DND-41 (cell line): ENCODE data around the gene DDX24.

Experiments
- ATAC-seq: fragments of 200-7000 bp; cut with Tn5 transposase; 3 replicates; pipeline ENCODE4 v1.9.1; 2021; ENCODE audit warnings: low read depth; ENCODE audit not compliant: insufficient read depth
- DNase-seq: peaks from one replicate; pipeline ENCODE4 v3.0.0-alpha.2; 2020
- H2AFZ ChIP-seq: 2 replicates; pipeline ENCODE4 v1.6.0; 2012; ENCODE audit warnings: low read depth, low read length
- H3K27ac ChIP-seq: 2 replicates; pipeline ENCODE4 v1.5.1; 2012; ENCODE audit warnings: low read length, inconsistent platforms
- H3K27me3 ChIP-seq: fragments of 200-600 bp; sonication (generic); 2 replicates; pipeline ENCODE4 v1.6.0; 2012; ENCODE audit warnings: low read length, mild to moderate bottlenecking, inconsistent platforms; ENCODE audit not compliant: insufficient read depth, poor library complexity
- H3K36me3 ChIP-seq: 2 replicates; pipeline ENCODE4 v1.5.1; 2012; ENCODE audit warnings: low read length, inconsistent platforms; ENCODE audit not compliant: insufficient read depth
- H3K4me1 ChIP-seq: 2 replicates; pipeline ENCODE4 v1.5.1; 2012; ENCODE audit warnings: mild to moderate bottlenecking, low read length; ENCODE audit not compliant: insufficient read depth
- H3K4me2 ChIP-seq: 2 replicates; pipeline ENCODE4 v1.6.0; 2012; ENCODE audit warnings: mild to moderate bottlenecking, moderate library complexity, low read length, inconsistent platforms; ENCODE audit not compliant: insufficient read depth
- H3K4me3 ChIP-seq, 2 experiments: fragments of 200-600 bp in 1 of 2; shearing (Covaris generic) in 1 of 2; 2 replicates each; pipeline ENCODE4 v1.5.1; 2012 to 2016; ENCODE audit warnings: inconsistent platforms in 2 of 2, low read length in 2 of 2, mild to moderate bottlenecking in 2 of 2, low read depth in 1 of 2, moderate library complexity in 1 of 2
- H3K79me2 ChIP-seq: 2 replicates; pipeline ENCODE4 v1.6.0; 2012; ENCODE audit warnings: low read length, inconsistent platforms; ENCODE audit not compliant: insufficient read depth
- H3K9ac ChIP-seq: 2 replicates; pipeline ENCODE4 v1.6.0; 2012; ENCODE audit warnings: low read depth, mild to moderate bottlenecking, inconsistent platforms, low read length, moderate library complexity
- H3K9me3 ChIP-seq: 2 replicates; pipeline ENCODE4 v1.5.1; 2012; ENCODE audit warnings: low read length, moderate library complexity, mild to moderate bottlenecking, inconsistent platforms; ENCODE audit not compliant: insufficient read depth, severe bottlenecking
- H4K20me1 ChIP-seq: 2 replicates; pipeline ENCODE4 v1.6.0; 2012; ENCODE audit warnings: low read length; ENCODE audit not compliant: insufficient read depth
- EZH2 ChIP-seq: IDR thresholded peaks from 3 replicates; pipeline ENCODE4 v1.6.1; 2012; ENCODE audit warnings: borderline replicate concordance, low read depth, mild to moderate bottlenecking, moderate library complexity, low read length, inconsistent platforms; ENCODE audit not compliant: severe bottlenecking
- TF ChIP-seq, protein P1 (sequence below): IDR thresholded peaks from 2 replicates; pipeline ENCODE4 v1.5.1; 2012; ENCODE audit warnings: borderline replicate concordance, low read length, moderate library complexity, mild to moderate bottlenecking; ENCODE audit not compliant: poor library complexity, severe bottlenecking; ENCODE audit errors: extremely low read depth

Gene DDX24

GRCh38 chr14:94099006-94099405, 18.0 kb upstream of the DDX24 start:
- no peak for ATAC-seq
- H3K79me2 ChIP-seq: no peaks in the 10 kb centered on the region
- TF ChIP-seq EZH2: no peak
- TF ChIP-seq, protein P1, sequence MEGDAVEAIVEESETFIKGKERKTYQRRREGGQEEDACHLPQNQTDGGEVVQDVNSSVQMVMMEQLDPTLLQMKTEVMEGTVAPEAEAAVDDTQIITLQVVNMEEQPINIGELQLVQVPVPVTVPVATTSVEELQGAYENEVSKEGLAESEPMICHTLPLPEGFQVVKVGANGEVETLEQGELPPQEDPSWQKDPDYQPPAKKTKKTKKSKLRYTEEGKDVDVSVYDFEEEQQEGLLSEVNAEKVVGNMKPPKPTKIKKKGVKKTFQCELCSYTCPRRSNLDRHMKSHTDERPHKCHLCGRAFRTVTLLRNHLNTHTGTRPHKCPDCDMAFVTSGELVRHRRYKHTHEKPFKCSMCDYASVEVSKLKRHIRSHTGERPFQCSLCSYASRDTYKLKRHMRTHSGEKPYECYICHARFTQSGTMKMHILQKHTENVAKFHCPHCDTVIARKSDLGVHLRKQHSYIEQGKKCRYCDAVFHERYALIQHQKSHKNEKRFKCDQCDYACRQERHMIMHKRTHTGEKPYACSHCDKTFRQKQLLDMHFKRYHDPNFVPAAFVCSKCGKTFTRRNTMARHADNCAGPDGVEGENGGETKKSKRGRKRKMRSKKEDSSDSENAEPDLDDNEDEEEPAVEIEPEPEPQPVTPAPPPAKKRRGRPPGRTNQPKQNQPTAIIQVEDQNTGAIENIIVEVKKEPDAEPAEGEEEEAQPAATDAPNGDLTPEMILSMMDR: no peak

DNA sequence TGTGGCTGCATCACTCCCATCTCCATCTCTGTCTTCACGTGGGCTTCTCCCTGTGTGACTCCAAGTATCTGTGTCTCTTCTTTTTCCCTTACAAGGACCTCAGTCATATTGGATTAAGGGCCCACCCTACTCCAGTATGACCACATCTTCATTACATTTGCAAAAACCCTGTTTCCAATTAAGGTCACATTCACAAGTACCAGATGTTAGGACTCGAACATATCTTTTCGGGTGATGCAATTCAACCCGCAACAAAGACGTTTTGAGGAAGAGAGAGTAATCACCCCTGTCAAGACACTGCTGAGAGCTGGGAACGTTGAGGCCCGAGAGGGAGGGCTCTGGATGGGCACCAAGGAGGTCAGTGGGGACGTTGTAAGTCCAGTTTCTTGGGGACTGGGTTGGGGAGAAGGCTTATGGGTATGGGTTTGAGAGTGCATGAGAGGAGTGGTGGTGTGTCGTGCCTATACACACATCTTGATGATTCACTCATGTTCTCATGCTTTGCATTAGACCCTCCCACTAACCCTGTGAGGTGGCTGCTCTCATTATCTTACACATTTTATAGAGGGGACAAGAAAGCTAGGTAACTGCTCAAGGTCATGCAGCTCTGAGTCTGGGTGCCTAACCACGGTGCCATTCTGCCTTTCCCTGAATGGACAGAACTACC, 17.5 kb upstream of the DDX24 start:
- no peaks in the 10 kb centered on the region for H3K4me1 ChIP-seq
- H3K4me3 ChIP-seq: no peak overlapping the region
- no peaks in the 10 kb centered on the region for H3K27me3 ChIP-seq
- no peak overlapping the region for H3K9ac ChIP-seq
- H4K20me1 ChIP-seq: 0 out of 2 replicates have a peak, but pooled peaks cover 3% of the 10 kb centered on the region
- no peak for DNase-seq
- H3K9me3 ChIP-seq: no peaks in the 10 kb centered on the region
- no peak for ATAC-seq
- no peaks in the 10 kb centered on the region for H3K79me2 ChIP-seq
- no peak overlapping the region for H2AFZ ChIP-seq
- no peak overlapping the region for H3K4me2 ChIP-seq
- TF ChIP-seq, protein P1: no peak
- no peak for TF ChIP-seq EZH2
- H3K27ac ChIP-seq: no peak overlapping the region
- peaks cover 18% of the 10 kb centered on the region; the same call in 1 of the 2 replicates for H3K36me3 ChIP-seq

More at GRCh38 chr14:94099006-94099405, 18.0 kb upstream of the DDX24 start:
- H3K36me3 ChIP-seq: peaks cover 18% of the 10 kb centered on the region; the same call in 1 of the 2 replicates
- H3K27ac ChIP-seq: no peak overlapping the region
- no peaks in the 10 kb centered on the region for H3K4me1 ChIP-seq
- 0 out of 2 replicates have a peak, but pooled peaks cover 3% of the 10 kb centered on the region for H4K20me1 ChIP-seq
- no peak overlapping the region for H3K4me2 ChIP-seq
- DNase-seq: no peak
- H3K9me3 ChIP-seq: no peaks in the 10 kb centered on the region
- H3K27me3 ChIP-seq: no peaks in the 10 kb centered on the region
- no peak overlapping the region for H3K4me3 ChIP-seq
- no peak overlapping the region for H2AFZ ChIP-seq
- no peak overlapping the region for H3K9ac ChIP-seq

GRCh38 chr14:94097091-94097490, 16.1 kb upstream of the DDX24 start:
- H3K4me1 ChIP-seq: no peaks in the 10 kb centered on the region
- no peak overlapping the region for H3K4me3 ChIP-seq
- peaks cover 18% of the 10 kb centered on the region; the same call in 1 of the 2 replicates for H3K36me3 ChIP-seq
- no peaks in the 10 kb centered on the region for H3K79me2 ChIP-seq
- no peak for TF ChIP-seq EZH2
- TF ChIP-seq, protein P1: no peak
- DNase-seq: no peak
- H3K27ac ChIP-seq: no peak overlapping the region
- no peaks in the 10 kb centered on the region for H3K27me3 ChIP-seq
- H3K9me3 ChIP-seq: no peaks in the 10 kb centered on the region
- no peak for ATAC-seq
- no peak overlapping the region for H3K4me2 ChIP-seq
- H4K20me1 ChIP-seq: 0 out of 2 replicates have a peak, but pooled peaks cover 3% of the 10 kb centered on the region
- no peak overlapping the region for H3K9ac ChIP-seq
- H2AFZ ChIP-seq: no peak overlapping the region
